ENCODE measurements around the gene CYLD. TPM values are rescaled to one million over a fixed set of nuclear protein-coding genes. Genes with fewer than 3 reads are reported as not detected.
A peak's percentile ranks its signal among the peaks of the same experiment; 100 is the strongest.

CYLD gene
- total RNA-seq, 1 experiment from 2014 or later: 12.5 TPM

DNA sequence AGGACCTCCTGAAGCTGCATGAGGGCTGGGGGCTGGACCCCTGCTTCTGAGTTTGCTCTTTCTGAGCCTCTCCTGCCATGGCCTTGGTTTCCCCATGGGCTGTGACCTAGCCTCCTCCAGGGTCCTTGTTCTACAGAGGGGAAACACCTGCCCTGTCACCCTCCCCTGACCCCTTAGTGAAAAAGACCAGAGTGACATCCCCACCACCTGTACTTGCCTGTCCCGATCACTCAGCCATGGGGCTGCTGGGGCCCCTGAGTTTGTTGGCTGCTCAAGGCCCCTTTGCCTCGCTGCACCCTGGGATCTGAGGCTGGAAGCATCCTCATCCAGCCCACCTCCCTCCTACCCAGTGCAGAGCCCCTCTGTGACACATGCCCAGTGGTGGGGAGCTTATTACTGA, 47.7 kb upstream of the CYLD start:
- Mint-ChIP-seq H3K27ac (no peak overlapping the region), H3K9me3 (no peaks in the 10 kb centered on the region; a peak in 2 of 5 replicates), H3K36me3 (ENCODE audit: insufficient read depth in 1 of 3, low read depth in 3 of 3) (no peaks in the 10 kb centered on the region), H3K4me1 (peaks cover 9 to 11% of the 10 kb centered on the region in 2 experiments), H3K4me3 (peak overlapping the region; percentile 50 to 65; a peak in 3 of 5 replicates), H3K27me3 (ENCODE audit: low read depth) (peaks cover 53% of the 10 kb centered on the region)
- no peak overlapping the region for H3K27ac ChIP-seq (ENCODE audit: insufficient read length, low read depth, low read length)
- H3K4me1 ChIP-seq (ENCODE audit: insufficient read depth, low read length): no peaks in the 10 kb centered on the region
- H3K23me2 ChIP-seq (ENCODE audit: insufficient read length, low read depth, low read length, poor library complexity, severe bottlenecking): peaks cover 6% of the 10 kb centered on the region
- no peak overlapping the region for H4K8ac ChIP-seq (replicated peaks; ENCODE audit: insufficient read length, low read depth, low read length)
- no CpG with 5 or more reads among the region's 2 CpGs for WGBS (ENCODE audit: extremely low coverage, insufficient read length, low lambda C conversion rate)
- no peak for DNase-seq
- no peak overlapping the region for H2AK5ac ChIP-seq (ENCODE audit: insufficient read length, low read length)
- no peak overlapping the region for H3K9ac ChIP-seq (ENCODE audit: extremely low read depth, insufficient read length, low read length)
- H2AFZ ChIP-seq (ENCODE audit: low read length): no peak overlapping the region
- H3T11ph ChIP-seq (ENCODE audit: low read length): no peak overlapping the region
- TF ChIP-seq, protein P1, sequence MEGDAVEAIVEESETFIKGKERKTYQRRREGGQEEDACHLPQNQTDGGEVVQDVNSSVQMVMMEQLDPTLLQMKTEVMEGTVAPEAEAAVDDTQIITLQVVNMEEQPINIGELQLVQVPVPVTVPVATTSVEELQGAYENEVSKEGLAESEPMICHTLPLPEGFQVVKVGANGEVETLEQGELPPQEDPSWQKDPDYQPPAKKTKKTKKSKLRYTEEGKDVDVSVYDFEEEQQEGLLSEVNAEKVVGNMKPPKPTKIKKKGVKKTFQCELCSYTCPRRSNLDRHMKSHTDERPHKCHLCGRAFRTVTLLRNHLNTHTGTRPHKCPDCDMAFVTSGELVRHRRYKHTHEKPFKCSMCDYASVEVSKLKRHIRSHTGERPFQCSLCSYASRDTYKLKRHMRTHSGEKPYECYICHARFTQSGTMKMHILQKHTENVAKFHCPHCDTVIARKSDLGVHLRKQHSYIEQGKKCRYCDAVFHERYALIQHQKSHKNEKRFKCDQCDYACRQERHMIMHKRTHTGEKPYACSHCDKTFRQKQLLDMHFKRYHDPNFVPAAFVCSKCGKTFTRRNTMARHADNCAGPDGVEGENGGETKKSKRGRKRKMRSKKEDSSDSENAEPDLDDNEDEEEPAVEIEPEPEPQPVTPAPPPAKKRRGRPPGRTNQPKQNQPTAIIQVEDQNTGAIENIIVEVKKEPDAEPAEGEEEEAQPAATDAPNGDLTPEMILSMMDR (conservative IDR thresholded peaks at IDR 0.05): no peak
- no peak overlapping the region for H2BK12ac ChIP-seq (ENCODE audit: insufficient read length, low read depth, low read length)
- no peaks in the 10 kb centered on the region for H3K79me1 ChIP-seq (ENCODE audit: insufficient read depth, low read depth, low read length, poor library complexity, severe bottlenecking)
- no peak overlapping the region for H3K23ac ChIP-seq (ENCODE audit: insufficient read length, low read depth, low read length)
- no peak overlapping the region for H3K18ac ChIP-seq (ENCODE audit: insufficient read length, low read depth, low read length)
- peaks cover 8% of the 10 kb centered on the region; the same call in 1 of the 2 replicates for H3K27me3 ChIP-seq (ENCODE audit: insufficient read depth, low read length)
- no peak overlapping the region for H3K56ac ChIP-seq (ENCODE audit: insufficient read length, low read depth, low read length)
- no peaks in the 10 kb centered on the region for H3K9me3 ChIP-seq (ENCODE audit: control insufficient read depth, low read depth, low read length)
- no peak overlapping the region for H2BK5ac ChIP-seq (ENCODE audit: insufficient read length, low read length)
- no peak overlapping the region for H2BK20ac ChIP-seq (ENCODE audit: low read depth, low read length, poor library complexity, severe bottlenecking)
- no peaks in the 10 kb centered on the region for H4K20me1 ChIP-seq (ENCODE audit: control insufficient read depth, insufficient read depth, insufficient read length)
- H2BK15ac ChIP-seq (ENCODE audit: low read depth, low read length): no peak overlapping the region
- H4K5ac ChIP-seq (ENCODE audit: insufficient read length, low read depth, low read length): no peak overlapping the region
- H3K14ac ChIP-seq (ENCODE audit: insufficient read depth, low read length): no peak overlapping the region
- no peak overlapping the region for H4K91ac ChIP-seq (ENCODE audit: insufficient read length, low read depth, low read length)
- no peak overlapping the region for H2BK120ac ChIP-seq (ENCODE audit: low read depth, low read length, poor library complexity, severe bottlenecking)
- no peak overlapping the region for H3K4me2 ChIP-seq (ENCODE audit: insufficient read depth, insufficient read length, low read length)
- no peak overlapping the region for H3K4ac ChIP-seq (ENCODE audit: low read depth, low read length)
- H3K79me2 ChIP-seq (ENCODE audit: insufficient read depth, low read length): no peaks in the 10 kb centered on the region

Data from H9 (cell line).